CD14-positive monocyte (primary cell): Measurements from ENCODE around the gene VTI1A. TPM values are rescaled to one million over a fixed set of nuclear protein-coding genes. Genes with fewer than 3 reads are reported as not detected.

ENCODE experiments used
- DNase-seq, 3 donors: peaks; one replicate each; pipeline ENCODE4 v3.0.0-alpha.2; 2011 to 2022
- H2AFZ ChIP-seq: 2 replicates; pipeline ENCODE4 v1.6.0; 2012; ENCODE audit warnings: mild to moderate bottlenecking, low read depth, low read length, inconsistent platforms; ENCODE audit not compliant: insufficient read depth, poor library complexity, severe bottlenecking
- H3K27ac ChIP-seq, 2 donors: 1 replicate in 1 of 2; 2 replicates in 1 of 2; pipeline ENCODE4 v1.5.1; 2012 to 2013; ENCODE audit warnings: low read length in 2 of 2, control low read depth in 1 of 2, inconsistent platforms in 1 of 2, low read depth in 1 of 2, mild to moderate bottlenecking in 1 of 2
- H3K27me3 ChIP-seq, 2 donors: one replicate each; pipeline versions ENCODE4 v1.6.0 to v1.6.1; 2011 to 2013; ENCODE audit warnings: low read length in 2 of 2; ENCODE audit not compliant: control insufficient read depth in 2 of 2, insufficient read depth in 2 of 2
- H3K36me3 ChIP-seq, 2 donors: replicated peaks in 1 of 2; 1 replicate in 1 of 2; 2 replicates in 1 of 2; pipeline versions ENCODE4 v1.5.1 to v1.6.1; 2012 to 2013; ENCODE audit warnings: low read length in 2 of 2, control low read depth in 1 of 2, inconsistent platforms in 1 of 2, mild to moderate bottlenecking in 1 of 2; ENCODE audit not compliant: insufficient read depth in 2 of 2, control insufficient read depth in 1 of 2
- H3K4me1 ChIP-seq, 2 donors: 1 replicate in 1 of 2; 2 replicates in 1 of 2; pipeline versions ENCODE4 v1.5.1 to v1.6.1; 2012 to 2013; ENCODE audit warnings: low read length in 2 of 2, control low read depth in 1 of 2, inconsistent platforms in 1 of 2, mild to moderate bottlenecking in 1 of 2, moderate library complexity in 1 of 2; ENCODE audit not compliant: insufficient read depth in 2 of 2, control insufficient read depth in 1 of 2
- H3K4me2 ChIP-seq: replicated peaks from 2 replicates; pipeline ENCODE3; 2012; ENCODE audit warnings: low read length, moderate library complexity, mild to moderate bottlenecking; ENCODE audit not compliant: poor library complexity, severe bottlenecking; ENCODE audit errors: extremely low read depth
- H3K4me3 ChIP-seq, 3 experiments: fragments of 200-600 bp in 1 of 3; sonication (generic) in 1 of 3; replicated peaks in 1 of 3; 1 replicate in 2 of 3; 2 replicates in 1 of 3; pipeline ENCODE4 v1.5.1; 2011 to 2013; ENCODE audit warnings: low read length in 3 of 3, mild to moderate bottlenecking in 3 of 3, control low read depth in 2 of 3, low read depth in 2 of 3, inconsistent platforms in 1 of 3, moderate library complexity in 1 of 3
- H3K79me2 ChIP-seq: 2 replicates; pipeline ENCODE4 v1.6.0; 2012; ENCODE audit warnings: mild to moderate bottlenecking, control low read depth, inconsistent platforms, low read length, moderate library complexity; ENCODE audit not compliant: insufficient read depth
- H3K9ac ChIP-seq: 2 replicates; pipeline ENCODE4 v1.6.0; 2017; ENCODE audit warnings: low read length, mild to moderate bottlenecking; ENCODE audit not compliant: insufficient read depth, poor library complexity, severe bottlenecking
- H3K9me3 ChIP-seq, 2 donors: replicated peaks in 1 of 2; 1 replicate in 1 of 2; 2 replicates in 1 of 2; pipeline versions ENCODE4 v1.5.1 to v1.6.1; 2012 to 2013; ENCODE audit warnings: low read length in 2 of 2, control low read depth in 1 of 2; ENCODE audit not compliant: control insufficient read depth in 1 of 2, insufficient read depth in 1 of 2
- H4K20me1 ChIP-seq: 2 replicates; pipeline ENCODE4 v1.6.0; 2012; ENCODE audit warnings: mild to moderate bottlenecking, low read length, control low read depth, moderate library complexity; ENCODE audit not compliant: insufficient read depth
- H3K27ac Mint-ChIP-seq, 7 donors: one replicate each; pipeline ENCODE4 v1.8.0; 2020; ENCODE audit warnings: mild to moderate bottlenecking in 7 of 7, mixed read lengths in 7 of 7, moderate library complexity in 6 of 7, inconsistent platforms in 2 of 7
- H3K27me3 Mint-ChIP-seq, 3 donors: one replicate each; pipeline ENCODE4 v1.8.0; 2021 to 2022; ENCODE audit warnings: low read depth in 3 of 3, mild to moderate bottlenecking in 3 of 3, mixed read lengths in 3 of 3, moderate library complexity in 3 of 3, inconsistent platforms in 1 of 3
- H3K36me3 Mint-ChIP-seq, 2 donors: one replicate each; pipeline ENCODE4 v1.8.0; 2020; ENCODE audit warnings: mixed read lengths in 2 of 2, inconsistent platforms in 1 of 2, mild to moderate bottlenecking in 1 of 2
- H3K4me1 Mint-ChIP-seq: one replicate; pipeline ENCODE4 v1.8.0; 2020; ENCODE audit warnings: mild to moderate bottlenecking, mixed read lengths
- H3K4me3 Mint-ChIP-seq, 2 donors: one replicate each; pipeline ENCODE4 v1.8.0; 2020; ENCODE audit warnings: mild to moderate bottlenecking in 2 of 2, mixed read lengths in 2 of 2, moderate library complexity in 1 of 2
- H3K9me3 Mint-ChIP-seq, 7 donors: one replicate each; pipeline ENCODE4 v1.8.0; 2020 to 2022; ENCODE audit warnings: mixed read lengths in 7 of 7, mild to moderate bottlenecking in 6 of 7, moderate library complexity in 6 of 7, inconsistent platforms in 2 of 7
- WGBS: methylation state at CpG from one replicate; pipeline ENCODE4 v1.1.5; 2013; ENCODE audit warnings: missing lambda C conversion rate; ENCODE audit not compliant: insufficient coverage; 5-methylcytosine and 5-hydroxymethylcytosine counted together
- intact Hi-C, 2 donors: fragments of 100-400 bp; cut with micrococcal nuclease; formaldehyde crosslinking; loops; one replicate each; pipeline versions ENCODE4 v1.15.0 to v1.15.1; 2023
- polyA plus RNA-seq, 3 donors: library from polyadenylated mRNA; depleted of rRNA in 1 of 3; unstranded in 2 of 3; stranded (reverse) in 1 of 3; fragments of 300-500 nt in 2 of 3; fragments of >200 nt in 1 of 3; fragmentation: Illumina TruSeq in 2 of 3; gene quantifications; 1 replicate in 2 of 3; 2 replicates in 1 of 3; pipeline ENCODE4 v1.2.3, GENCODE V29; 2012 to 2021
- TF ChIP-seq, protein P1 (sequence below): fragments of 200-600 bp; IDR thresholded peaks from one replicate; pipeline ENCODE4 v1.8.0; 2022; ENCODE audit warnings: antibody characterized with exemption, mild to moderate bottlenecking

VTI1A gene
- polyA plus RNA-seq, 3 donors, result 23.6 to 25.4 (median 24.1) TPM

GRCh38 chr10:112775892-112776674 is 329.1 kb downstream of the VTI1A start:
- no peak overlapping the region for H3K9ac ChIP-seq
- no peaks in the 10 kb centered on the region for H3K36me3 ChIP-seq

GRCh38 chr10:112778579-112778978 is 331.6 kb downstream of the VTI1A start:
- no peaks in the 10 kb centered on the region for H3K4me1 ChIP-seq
- no peaks in the 10 kb centered on the region for H3K9me3 Mint-ChIP-seq
- no peak overlapping the region for H3K9ac ChIP-seq
- no peaks in the 10 kb centered on the region for H3K27me3 ChIP-seq
- no peaks in the 10 kb centered on the region for H3K4me1 Mint-ChIP-seq
- no peaks in the 10 kb centered on the region for H3K36me3 ChIP-seq
- H2AFZ ChIP-seq, result no peak overlapping the region
- intact Hi-C loops, result no loop called here
- H3K79me2 ChIP-seq, result no peaks in the 10 kb centered on the region
- H3K27me3 Mint-ChIP-seq, result no peaks in the 10 kb centered on the region
- H3K36me3 Mint-ChIP-seq, result peaks cover 15 to 26% of the 10 kb centered on the region in 2 donors
- H3K27ac Mint-ChIP-seq, result no peak overlapping the region
- no peaks in the 10 kb centered on the region for H3K9me3 ChIP-seq
- no peak overlapping the region for H3K27ac ChIP-seq
- no peak for DNase-seq
- H4K20me1 ChIP-seq, result no peaks in the 10 kb centered on the region
- no peak overlapping the region for H3K4me3 Mint-ChIP-seq
- H3K4me2 ChIP-seq, result no peak overlapping the region
- no peak overlapping the region for H3K4me3 ChIP-seq
- TF ChIP-seq, protein P1, sequence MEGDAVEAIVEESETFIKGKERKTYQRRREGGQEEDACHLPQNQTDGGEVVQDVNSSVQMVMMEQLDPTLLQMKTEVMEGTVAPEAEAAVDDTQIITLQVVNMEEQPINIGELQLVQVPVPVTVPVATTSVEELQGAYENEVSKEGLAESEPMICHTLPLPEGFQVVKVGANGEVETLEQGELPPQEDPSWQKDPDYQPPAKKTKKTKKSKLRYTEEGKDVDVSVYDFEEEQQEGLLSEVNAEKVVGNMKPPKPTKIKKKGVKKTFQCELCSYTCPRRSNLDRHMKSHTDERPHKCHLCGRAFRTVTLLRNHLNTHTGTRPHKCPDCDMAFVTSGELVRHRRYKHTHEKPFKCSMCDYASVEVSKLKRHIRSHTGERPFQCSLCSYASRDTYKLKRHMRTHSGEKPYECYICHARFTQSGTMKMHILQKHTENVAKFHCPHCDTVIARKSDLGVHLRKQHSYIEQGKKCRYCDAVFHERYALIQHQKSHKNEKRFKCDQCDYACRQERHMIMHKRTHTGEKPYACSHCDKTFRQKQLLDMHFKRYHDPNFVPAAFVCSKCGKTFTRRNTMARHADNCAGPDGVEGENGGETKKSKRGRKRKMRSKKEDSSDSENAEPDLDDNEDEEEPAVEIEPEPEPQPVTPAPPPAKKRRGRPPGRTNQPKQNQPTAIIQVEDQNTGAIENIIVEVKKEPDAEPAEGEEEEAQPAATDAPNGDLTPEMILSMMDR, result no peak

More at GRCh38 chr10:112775892-112776674, 329.1 kb downstream of the VTI1A start:
- Histone ChIP-seq H3K4me3 (no peak overlapping the region), H3K9me3 (no peaks in the 10 kb centered on the region), H3K79me2 (no peaks in the 10 kb centered on the region), H4K20me1 (no peaks in the 10 kb centered on the region), H3K4me1 (no peaks in the 10 kb centered on the region), H3K4me2 (no peak overlapping the region), H2AFZ (no peak overlapping the region), H3K27ac (no peak overlapping the region), H3K27me3 (no peaks in the 10 kb centered on the region)
- no peak for DNase-seq
- TF ChIP-seq, protein P1, result no peak
- Mint-ChIP-seq H3K27me3 (peaks cover 0 to 1% (median 0%) of the 10 kb centered on the region in 3 donors), H3K9me3 (no peaks in the 10 kb centered on the region), H3K4me1 (no peaks in the 10 kb centered on the region), H3K27ac (no peak overlapping the region), H3K4me3 (no peak overlapping the region), H3K36me3 (peaks cover 4 to 22% of the 10 kb centered on the region in 2 donors)
- intact Hi-C loops, result no loop called here
- 99% methylated on average over 12 of the region's 14 CpGs for WGBS
